ENCODE results near the gene MAST4. TPM values are rescaled to one million over a fixed set of nuclear protein-coding genes. Genes with fewer than 3 reads are reported as not detected.

Gene MAST4
- total and polyA plus RNA-seq, 2 donors (not counting 1 experiment from before 2014, with no cell fraction given): 7.0 to 15.2 TPM

DNA sequence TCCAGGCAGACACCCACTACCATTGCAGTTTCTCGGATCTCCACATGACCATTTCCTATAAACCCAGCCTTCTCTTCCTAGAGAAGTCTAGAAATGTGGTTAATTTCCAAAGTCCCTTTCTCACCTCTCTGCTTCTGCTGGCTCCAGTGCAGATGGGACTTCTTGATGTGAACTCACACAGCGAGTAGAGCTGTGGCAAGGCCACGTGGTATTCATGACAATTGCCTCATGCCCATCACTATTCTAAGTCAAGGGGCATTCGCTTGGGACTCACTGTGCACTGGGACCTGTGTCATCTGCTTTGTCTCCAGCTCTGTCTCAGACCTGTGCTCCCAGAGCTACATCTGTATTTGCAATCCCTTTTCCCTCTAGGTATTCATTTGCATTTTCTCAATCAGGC, 594.2 kb downstream of the MAST4 start:
- no peaks in the 10 kb centered on the region for H3K27me3 ChIP-seq (ENCODE audit: control insufficient read depth, insufficient read depth, low read length)
- H3K4me3 ChIP-seq (replicated peaks in 1 of 4; ENCODE audit: control extremely low read depth in 1 of 4, insufficient read depth in 1 of 4, low read depth in 3 of 4, low read length in 4 of 4): no peak overlapping the region
- H3K27ac ChIP-seq (ENCODE audit: insufficient read depth, low read length): no peak overlapping the region
- no peaks in the 10 kb centered on the region for H3K79me2 ChIP-seq (ENCODE audit: control insufficient read depth, insufficient read depth, low read length)
- TF ChIP-seq, protein P1, sequence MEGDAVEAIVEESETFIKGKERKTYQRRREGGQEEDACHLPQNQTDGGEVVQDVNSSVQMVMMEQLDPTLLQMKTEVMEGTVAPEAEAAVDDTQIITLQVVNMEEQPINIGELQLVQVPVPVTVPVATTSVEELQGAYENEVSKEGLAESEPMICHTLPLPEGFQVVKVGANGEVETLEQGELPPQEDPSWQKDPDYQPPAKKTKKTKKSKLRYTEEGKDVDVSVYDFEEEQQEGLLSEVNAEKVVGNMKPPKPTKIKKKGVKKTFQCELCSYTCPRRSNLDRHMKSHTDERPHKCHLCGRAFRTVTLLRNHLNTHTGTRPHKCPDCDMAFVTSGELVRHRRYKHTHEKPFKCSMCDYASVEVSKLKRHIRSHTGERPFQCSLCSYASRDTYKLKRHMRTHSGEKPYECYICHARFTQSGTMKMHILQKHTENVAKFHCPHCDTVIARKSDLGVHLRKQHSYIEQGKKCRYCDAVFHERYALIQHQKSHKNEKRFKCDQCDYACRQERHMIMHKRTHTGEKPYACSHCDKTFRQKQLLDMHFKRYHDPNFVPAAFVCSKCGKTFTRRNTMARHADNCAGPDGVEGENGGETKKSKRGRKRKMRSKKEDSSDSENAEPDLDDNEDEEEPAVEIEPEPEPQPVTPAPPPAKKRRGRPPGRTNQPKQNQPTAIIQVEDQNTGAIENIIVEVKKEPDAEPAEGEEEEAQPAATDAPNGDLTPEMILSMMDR (conservative IDR thresholded peaks at IDR 0.05 in 1 of 2, IDR thresholded peaks at IDR 0.05 in 1 of 2; ENCODE audit: low read depth in 1 of 2, low read length in 2 of 2): no peak
- TF ChIP-seq EZH2 (IDR thresholded peaks at IDR 0.05; ENCODE audit: low read length, missing control alignments): no peak
- no peak overlapping the region for H3K4me2 ChIP-seq (ENCODE audit: extremely low read depth, insufficient read depth, low read length)
- no peaks in the 10 kb centered on the region for H3K36me3 ChIP-seq (ENCODE audit: control insufficient read depth, insufficient read depth, low read length)
- H4K20me1 ChIP-seq (ENCODE audit: control insufficient read depth, extremely low read depth, insufficient read depth, low read length): no peaks in the 10 kb centered on the region
- DNase-seq (ENCODE audit: low read depth in 2 of 2): no peak
- H3K9me3 ChIP-seq (ENCODE audit: control insufficient read depth, insufficient read depth, low read depth, low read length): no peaks in the 10 kb centered on the region
- H2AFZ ChIP-seq (ENCODE audit: low read length): no peak overlapping the region
- H3K9ac ChIP-seq (ENCODE audit: insufficient read depth, low read length): no peak overlapping the region
- no peaks in the 10 kb centered on the region for H3K4me1 ChIP-seq (ENCODE audit: control insufficient read depth, extremely low read depth, insufficient read depth, low read length)

DNA sequence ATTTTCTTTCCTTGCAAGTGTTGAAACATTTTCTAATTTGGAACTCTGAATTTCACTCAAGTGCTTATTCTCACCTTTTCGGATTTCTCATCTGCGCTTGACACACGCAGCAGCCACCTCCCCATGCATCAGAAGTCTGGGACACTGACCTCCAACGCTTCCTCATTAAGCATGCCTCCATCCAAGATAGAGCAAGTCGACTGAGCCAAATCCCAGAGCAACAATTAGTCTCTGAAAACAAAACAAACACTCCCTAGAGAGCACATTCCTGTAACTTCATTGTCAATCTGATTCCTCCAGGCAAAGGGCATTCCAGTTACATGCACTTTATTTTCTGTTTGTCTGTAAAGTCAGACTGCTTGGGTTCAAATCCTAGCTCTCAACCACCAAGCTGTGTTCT, 594.7 kb downstream of the MAST4 start:
- Histone ChIP-seq H3K27ac (ENCODE audit: insufficient read depth, low read length) (no peak overlapping the region), H2AFZ (ENCODE audit: low read length) (no peak overlapping the region), H3K4me1 (ENCODE audit: control insufficient read depth, extremely low read depth, insufficient read depth, low read length) (no peaks in the 10 kb centered on the region), H3K4me3 (replicated peaks in 1 of 4; ENCODE audit: control extremely low read depth in 1 of 4, insufficient read depth in 1 of 4, low read depth in 3 of 4, low read length in 4 of 4) (no peak overlapping the region), H3K9ac (ENCODE audit: insufficient read depth, low read length) (no peak overlapping the region), H3K4me2 (ENCODE audit: extremely low read depth, insufficient read depth, low read length) (no peak overlapping the region), H3K79me2 (ENCODE audit: control insufficient read depth, insufficient read depth, low read length) (no peaks in the 10 kb centered on the region), H3K27me3 (ENCODE audit: control insufficient read depth, insufficient read depth, low read length) (no peaks in the 10 kb centered on the region), H3K9me3 (ENCODE audit: control insufficient read depth, insufficient read depth, low read depth, low read length) (no peaks in the 10 kb centered on the region), H3K36me3 (ENCODE audit: control insufficient read depth, insufficient read depth, low read length) (no peaks in the 10 kb centered on the region), H4K20me1 (ENCODE audit: control insufficient read depth, extremely low read depth, insufficient read depth, low read length) (no peaks in the 10 kb centered on the region)
- TF ChIP-seq, protein P1 (conservative IDR thresholded peaks at IDR 0.05 in 1 of 2, IDR thresholded peaks at IDR 0.05 in 1 of 2; ENCODE audit: low read depth in 1 of 2, low read length in 2 of 2): no peak
- TF ChIP-seq EZH2 (IDR thresholded peaks at IDR 0.05; ENCODE audit: low read length, missing control alignments): no peak
- no peak for DNase-seq (ENCODE audit: low read depth in 2 of 2)

DNA sequence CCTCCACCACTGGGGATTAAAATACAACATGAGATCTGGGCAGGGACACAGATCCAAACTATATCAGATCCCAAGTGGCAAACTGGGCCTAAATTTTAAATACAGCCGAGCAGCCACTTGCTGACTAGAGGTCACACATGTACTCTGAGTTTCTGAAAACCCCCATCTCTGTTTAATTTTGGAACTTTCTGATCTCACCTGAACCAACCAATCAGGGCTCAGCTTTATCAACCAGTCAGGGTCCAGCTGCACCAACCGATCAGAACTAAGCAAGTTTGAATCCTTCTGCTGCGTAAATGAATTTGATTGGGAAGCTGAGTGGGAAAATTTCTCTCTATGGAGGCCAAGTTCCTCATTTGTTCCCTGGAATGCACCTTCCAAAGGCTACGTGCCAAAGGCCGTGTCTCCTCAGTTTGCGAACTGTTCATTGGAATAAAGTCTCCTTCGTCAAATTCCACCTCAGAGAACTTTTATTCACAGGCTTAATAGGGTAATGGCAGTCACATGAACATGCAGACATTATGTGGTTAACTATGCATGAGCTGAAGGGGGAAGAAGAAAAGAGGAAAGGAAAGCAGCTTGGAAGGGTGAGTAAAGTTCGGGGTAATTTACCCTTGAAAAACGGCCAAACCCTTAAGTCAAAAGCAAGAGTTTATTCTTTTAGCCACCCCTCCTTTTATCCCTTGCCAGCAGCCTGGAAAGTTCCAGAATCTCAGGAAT, 596.7 kb downstream of the MAST4 start:
- DNase-seq (ENCODE audit: low read depth in 2 of 2): peak; percentile 15 to 31
- peak overlapping the region; percentile 31 for H2AFZ ChIP-seq (ENCODE audit: low read length)

More for the DNA sequence above, 596.7 kb downstream of the MAST4 start:
- H3K79me2 ChIP-seq (ENCODE audit: control insufficient read depth, insufficient read depth, low read length): no peaks in the 10 kb centered on the region
- H3K4me2 ChIP-seq (ENCODE audit: extremely low read depth, insufficient read depth, low read length): no peak overlapping the region
- H3K9ac ChIP-seq (ENCODE audit: insufficient read depth, low read length): no peak overlapping the region
- H4K20me1 ChIP-seq (ENCODE audit: control insufficient read depth, extremely low read depth, insufficient read depth, low read length): no peaks in the 10 kb centered on the region
- H3K9me3 ChIP-seq (ENCODE audit: control insufficient read depth, insufficient read depth, low read depth, low read length): no peaks in the 10 kb centered on the region
- no peaks in the 10 kb centered on the region for H3K27me3 ChIP-seq (ENCODE audit: control insufficient read depth, insufficient read depth, low read length)
- H3K4me3 ChIP-seq (replicated peaks in 1 of 4; ENCODE audit: control extremely low read depth in 1 of 4, insufficient read depth in 1 of 4, low read depth in 3 of 4, low read length in 4 of 4): no peak overlapping the region
- H3K27ac ChIP-seq (ENCODE audit: insufficient read depth, low read length): no peak overlapping the region
- no peaks in the 10 kb centered on the region for H3K36me3 ChIP-seq (ENCODE audit: control insufficient read depth, insufficient read depth, low read length)
- TF ChIP-seq, protein P1 (conservative IDR thresholded peaks at IDR 0.05 in 1 of 2, IDR thresholded peaks at IDR 0.05 in 1 of 2; ENCODE audit: low read depth in 1 of 2, low read length in 2 of 2): no peak
- no peak for TF ChIP-seq EZH2 (IDR thresholded peaks at IDR 0.05; ENCODE audit: low read length, missing control alignments)
- H3K4me1 ChIP-seq (ENCODE audit: control insufficient read depth, extremely low read depth, insufficient read depth, low read length): no peaks in the 10 kb centered on the region

All from fibroblast of lung (primary cell).